Neural cell (in vitro differentiated cells): ENCODE data around the gene AHNAK2.

ENCODE experiments used
- CTCF ChIP-seq: fragments of 450-650 bp; IDR thresholded peaks from 2 replicates; pipeline ENCODE4 v1.5.1; 2014; ENCODE audit warnings: antibody characterized with exemption, mild to moderate bottlenecking, moderate library complexity; ENCODE audit not compliant: poor library complexity, severe bottlenecking
- EP300 ChIP-seq: fragments of 450-650 bp; conservative IDR thresholded peaks from 2 replicates; pipeline ENCODE4 v1.6.1; 2014; ENCODE audit warnings: antibody characterized with exemption, mild to moderate bottlenecking, moderate library complexity; ENCODE audit not compliant: poor library complexity, severe bottlenecking
- EZH2 ChIP-seq: fragments of 200-600, 300-800 bp; shearing (Covaris generic), sonication (generic); IDR thresholded peaks from 2 replicates; pipeline ENCODE4 v1.6.1; 2014; ENCODE audit warnings: antibody characterized with exemption, low read length, borderline replicate concordance, mild to moderate bottlenecking; ENCODE audit not compliant: insufficient read depth, poor library complexity, severe bottlenecking
- POLR2AphosphoS5 ChIP-seq: IDR thresholded peaks from 2 replicates; pipeline ENCODE4 v1.6.1; 2012
- RAD21 ChIP-seq: fragments of 450-650 bp; conservative IDR thresholded peaks from 2 replicates; pipeline ENCODE4 v1.6.1; 2014; ENCODE audit warnings: antibody characterized with exemption, mild to moderate bottlenecking, moderate library complexity
- REST ChIP-seq: IDR thresholded peaks from 2 replicates; pipeline ENCODE4 v1.6.1; 2012; ENCODE audit warnings: borderline replicate concordance
- SMC3 ChIP-seq: fragments of 450-650 bp; conservative IDR thresholded peaks from 2 replicates; pipeline ENCODE4 v1.6.1; 2014; ENCODE audit warnings: antibody characterized with exemption, mild to moderate bottlenecking, moderate library complexity; ENCODE audit not compliant: poor library complexity

GRCh38 chr14:104917116-104917515 is 61.1 kb downstream of the AHNAK2 start:
- TF ChIP-seq CTCF (no peak), EZH2 (no peak), EP300 (no peak), SMC3 (no peak), RAD21 (no peak), POLR2AphosphoS5 (no peak), REST (no peak)
